Measurements from ENCODE around the gene CLEC6A.

GRCh38 chr12:8453021-8453513, 2.7 kb upstream of the CLEC6A start:
- TF ChIP-seq CTCF (conservative IDR thresholded peaks at IDR 0.05) (no peak), EZH2 (IDR thresholded peaks at IDR 0.05; ENCODE audit: low read depth) (no peak)

Measured in PC-9 (cell line).